Activated T-helper 1 cell treated with anti-CD3 and anti-CD28 coated beads, Interleukin-12 subunit alpha, Interleukin-12 subunit beta, Interleukin-2, Interleukin-4 antibody, amounts not matched to agents 30 ng/mL and 10 ng/mL and 1 ng/mL, durations not matched to agents 14 hours and 24 hours and 36 hours (primary cell): ENCODE data around the gene ERCC5. TPM values are rescaled to one million over a fixed set of nuclear protein-coding genes. Genes with fewer than 3 reads are reported as not detected.

Experiments used
- DNase-seq: peaks from one replicate; pipeline ENCODE4 v3.0.0; 2021; ENCODE audit warnings: low spot score
- H3K27ac Mint-ChIP-seq: one replicate; pipeline ENCODE4 v1.8.0; 2021; ENCODE audit warnings: mild to moderate bottlenecking, mixed read lengths
- H3K27me3 Mint-ChIP-seq: one replicate; pipeline ENCODE4 v1.8.0; 2022; ENCODE audit warnings: mild to moderate bottlenecking, moderate library complexity, mixed read lengths; ENCODE audit not compliant: insufficient read depth
- H3K36me3 Mint-ChIP-seq: one replicate; pipeline ENCODE4 v1.8.0; 2021; ENCODE audit warnings: low read depth, mixed read lengths
- H3K4me1 Mint-ChIP-seq: one replicate; pipeline ENCODE4 v1.8.0; 2021; ENCODE audit warnings: low read depth, mixed read lengths
- H3K4me3 Mint-ChIP-seq: one replicate; pipeline ENCODE4 v1.8.0; 2021; ENCODE audit warnings: mild to moderate bottlenecking, moderate library complexity, mixed read lengths
- H3K9me3 Mint-ChIP-seq: one replicate; pipeline ENCODE4 v1.8.0; 2021; ENCODE audit warnings: mixed read lengths
- intact Hi-C: fragments of 100-400 bp; cut with micrococcal nuclease; formaldehyde crosslinking; loops from one replicate; pipeline ENCODE4 v1.15.1; 2024
- total RNA-seq: library from RNA; stranded (reverse); gene quantifications from 2 replicates; pipeline ENCODE4 v1.2.3, GENCODE V29; 2022

The ERCC5 gene
- total RNA-seq, 1 donor from 2014 or later = 42.4 TPM

DNA sequence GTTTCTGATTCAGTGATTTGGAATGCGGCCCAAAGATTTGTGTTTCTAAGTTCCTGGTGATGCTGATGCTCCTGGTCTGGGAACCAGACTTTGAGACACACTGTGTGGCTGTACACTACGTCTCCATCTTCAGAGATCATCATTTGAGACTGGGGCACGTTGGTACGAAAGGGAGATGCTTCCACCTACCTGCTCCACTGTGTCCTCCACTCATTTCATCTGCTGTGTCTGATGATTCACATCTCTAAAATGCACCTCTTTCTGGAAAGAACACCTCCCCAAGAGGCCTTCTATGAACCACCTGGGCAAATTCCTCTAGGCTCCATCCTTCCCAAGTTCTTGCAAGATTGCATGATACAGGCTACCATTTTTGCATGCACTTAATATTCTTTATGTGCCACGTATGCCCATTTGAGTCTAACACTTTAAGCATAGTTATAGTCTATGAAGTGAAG is 58.6 kb downstream of the ERCC5 start:
- Mint-ChIP-seq H3K4me3 (no peak overlapping the region), H3K36me3 (no peaks in the 10 kb centered on the region), H3K27me3 (peaks cover 9% of the 10 kb centered on the region), H3K9me3 (no peaks in the 10 kb centered on the region), H3K4me1 (no peaks in the 10 kb centered on the region), H3K27ac (no peak overlapping the region)
- intact Hi-C loops = no loop called here
- no peak for DNase-seq

DNA sequence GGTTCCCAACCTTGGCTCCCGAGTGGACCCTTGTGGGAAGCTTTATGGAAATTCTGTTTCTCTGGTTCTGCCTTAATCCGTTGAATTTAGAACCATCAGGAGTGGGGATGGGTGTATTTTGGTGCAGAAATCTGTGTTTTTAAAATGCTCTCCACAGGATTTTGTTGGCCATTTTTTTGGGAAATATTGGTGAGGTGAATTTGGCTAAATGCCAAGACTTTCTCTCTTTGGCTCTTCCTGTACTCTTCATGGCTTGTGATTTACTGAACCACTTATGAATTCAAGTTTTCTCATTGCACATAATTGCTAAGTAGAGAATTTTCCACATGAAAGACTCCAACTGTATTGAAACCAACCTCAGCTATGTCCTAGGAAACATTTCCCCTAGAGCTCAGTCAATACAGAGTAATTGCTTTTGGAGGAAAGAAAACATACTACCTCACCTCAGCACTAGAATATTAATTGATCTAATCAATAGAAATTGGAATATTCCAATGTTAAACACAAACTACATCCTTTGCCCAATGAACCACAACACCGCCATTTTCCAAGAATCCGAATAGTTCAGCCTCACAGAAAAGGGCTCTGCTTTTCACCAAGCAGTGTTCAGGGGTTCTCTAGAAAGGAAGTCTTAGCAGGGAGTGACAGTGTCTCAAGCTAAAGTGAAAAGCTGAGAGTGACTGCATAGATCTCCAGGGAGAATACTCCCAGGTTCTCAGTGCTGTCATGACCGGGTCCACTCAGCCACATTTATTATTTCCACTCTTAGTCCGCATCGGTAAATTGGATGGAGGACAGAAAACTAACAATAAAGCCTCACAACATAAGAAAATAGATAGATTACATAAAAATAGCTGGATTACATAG is 60.3 kb downstream of the ERCC5 start:
- peaks cover 9% of the 10 kb centered on the region for H3K27me3 Mint-ChIP-seq
- no peaks in the 10 kb centered on the region for H3K36me3 Mint-ChIP-seq
- no peaks in the 10 kb centered on the region for H3K9me3 Mint-ChIP-seq
- H3K4me1 Mint-ChIP-seq = no peaks in the 10 kb centered on the region
- no peak overlapping the region for H3K27ac Mint-ChIP-seq
- intact Hi-C loops = no loop called here
- DNase-seq = no peak
- no peak overlapping the region for H3K4me3 Mint-ChIP-seq

DNA sequence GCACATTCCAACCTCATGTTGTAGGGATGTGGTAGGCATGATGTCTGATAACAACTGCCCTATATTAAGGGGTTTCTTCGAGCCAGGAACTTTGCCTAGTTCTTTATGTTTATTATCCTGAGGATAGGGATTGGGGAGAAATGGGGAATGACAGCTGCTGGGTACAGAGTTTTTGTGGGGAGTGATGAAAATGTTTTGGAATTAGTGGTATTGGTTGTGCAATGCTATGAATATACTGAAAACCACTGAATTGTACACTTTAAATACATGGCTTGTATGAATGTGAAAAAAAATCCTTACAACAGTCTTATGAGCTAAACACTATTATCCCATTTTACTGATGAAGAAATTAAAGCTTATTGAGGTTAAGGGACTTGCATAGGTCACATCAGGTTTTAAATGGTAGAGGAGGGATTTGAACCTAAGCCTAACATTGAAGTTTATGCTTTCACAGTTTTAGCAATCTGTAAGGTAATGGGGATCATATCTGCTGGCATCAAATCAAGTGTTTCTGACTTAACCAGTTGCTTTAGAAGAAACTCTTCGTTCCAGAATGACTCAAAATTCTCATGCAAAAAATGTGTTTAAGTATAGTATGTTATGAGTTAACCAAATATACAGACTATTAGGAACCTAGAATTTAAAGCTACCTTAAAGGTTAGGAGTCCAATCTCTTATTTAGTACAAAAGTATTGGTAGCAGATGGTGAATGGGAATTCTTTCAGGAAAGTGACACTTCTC is 61.4 kb downstream of the ERCC5 start:
- no peak for DNase-seq
- no peaks in the 10 kb centered on the region for H3K36me3 Mint-ChIP-seq
- no peak overlapping the region for H3K4me3 Mint-ChIP-seq
- no peaks in the 10 kb centered on the region for H3K4me1 Mint-ChIP-seq
- H3K9me3 Mint-ChIP-seq = no peaks in the 10 kb centered on the region
- intact Hi-C loops = no loop called here
- peaks cover 9% of the 10 kb centered on the region for H3K27me3 Mint-ChIP-seq
- H3K27ac Mint-ChIP-seq = no peak overlapping the region

DNA sequence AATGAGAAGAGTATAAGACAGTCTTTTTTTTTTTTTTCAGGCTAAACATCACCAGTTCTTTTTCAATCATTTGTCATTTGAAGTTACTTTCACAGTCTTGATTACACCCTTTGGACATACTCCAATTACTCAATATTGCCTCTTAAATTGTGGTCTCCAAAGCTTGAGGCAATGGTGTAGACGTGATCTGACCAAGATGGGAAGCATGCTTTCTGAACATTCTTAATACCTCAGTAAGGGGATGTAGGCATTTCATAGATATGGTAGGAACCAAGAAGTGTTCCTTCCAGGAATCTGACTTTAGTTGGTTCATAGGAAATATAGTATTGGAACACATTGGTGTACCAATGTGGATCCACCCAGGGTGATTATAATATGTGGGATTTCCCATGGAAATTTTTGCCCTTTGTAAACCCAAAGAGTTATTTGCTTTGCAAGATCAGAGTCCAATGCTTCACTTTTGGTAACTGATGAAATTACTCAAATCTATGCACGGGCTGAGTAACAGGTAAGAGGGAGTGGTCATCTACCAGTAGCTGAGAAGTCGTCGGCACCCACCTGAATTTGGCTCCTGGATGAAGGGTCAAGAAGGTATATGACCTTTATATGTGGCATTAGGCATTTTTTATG is 62.2 kb downstream of the ERCC5 start:
- intact Hi-C loops = no loop called here

DNA sequence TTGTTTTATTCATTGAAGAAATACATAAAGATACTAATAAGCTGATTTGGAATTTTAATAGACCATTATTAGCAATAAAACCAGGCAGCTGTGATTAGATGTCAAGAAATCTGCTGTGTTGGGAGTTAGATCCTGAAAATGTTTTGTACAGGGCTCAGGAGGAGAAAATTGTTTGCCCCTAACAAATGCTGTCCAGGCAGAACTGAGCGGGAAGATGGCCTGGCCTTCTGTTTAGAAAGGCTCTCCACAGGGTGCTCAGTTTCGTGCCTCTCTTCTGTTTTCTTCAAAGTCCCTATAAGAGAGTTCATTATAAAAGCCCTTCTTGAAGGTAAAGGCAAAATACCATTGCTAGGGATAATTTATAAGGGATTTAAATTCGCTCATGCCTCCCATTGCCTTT is 64.1 kb downstream of the ERCC5 start:
- H3K4me1 Mint-ChIP-seq = no peaks in the 10 kb centered on the region
- no peak for DNase-seq
- intact Hi-C loops = no loop called here
- H3K4me3 Mint-ChIP-seq = no peak overlapping the region
- H3K36me3 Mint-ChIP-seq = no peaks in the 10 kb centered on the region
- H3K27ac Mint-ChIP-seq = no peak overlapping the region
- H3K9me3 Mint-ChIP-seq = no peaks in the 10 kb centered on the region
- peaks cover 8% of the 10 kb centered on the region for H3K27me3 Mint-ChIP-seq

More for the DNA sequence above, 62.2 kb downstream of the ERCC5 start:
- peaks cover 8% of the 10 kb centered on the region for H3K27me3 Mint-ChIP-seq
- no peak for DNase-seq
- H3K36me3 Mint-ChIP-seq = no peaks in the 10 kb centered on the region
- no peak overlapping the region for H3K4me3 Mint-ChIP-seq
- no peaks in the 10 kb centered on the region for H3K9me3 Mint-ChIP-seq
- no peaks in the 10 kb centered on the region for H3K4me1 Mint-ChIP-seq
- H3K27ac Mint-ChIP-seq = no peak overlapping the region

DNA sequence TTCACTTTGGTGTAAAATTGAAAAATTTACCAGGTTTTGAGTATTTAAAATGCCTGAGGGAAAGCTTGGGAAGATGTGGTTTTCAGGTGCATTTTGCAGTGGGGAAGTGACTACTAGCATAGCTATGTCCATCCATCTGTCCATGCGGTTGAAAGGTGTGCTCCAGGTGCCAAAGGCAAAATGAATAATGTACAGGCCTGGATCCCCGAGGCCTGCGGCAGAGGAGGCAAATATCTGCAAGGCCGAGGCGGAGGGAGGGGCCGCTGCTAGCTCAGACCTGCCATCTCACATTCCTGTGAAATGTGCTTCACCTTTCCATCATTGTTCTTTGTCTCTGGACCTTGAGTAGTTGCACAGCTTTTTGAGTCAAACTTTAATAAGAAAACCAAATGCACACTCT is 65.5 kb downstream of the ERCC5 start:
- peaks cover 4% of the 10 kb centered on the region for H3K27me3 Mint-ChIP-seq
- no peak overlapping the region for H3K27ac Mint-ChIP-seq
- no peak overlapping the region for H3K4me3 Mint-ChIP-seq
- H3K4me1 Mint-ChIP-seq = no peaks in the 10 kb centered on the region
- H3K36me3 Mint-ChIP-seq = no peaks in the 10 kb centered on the region
- DNase-seq = no peak
- no peaks in the 10 kb centered on the region for H3K9me3 Mint-ChIP-seq
- intact Hi-C loops = no loop called here

DNA sequence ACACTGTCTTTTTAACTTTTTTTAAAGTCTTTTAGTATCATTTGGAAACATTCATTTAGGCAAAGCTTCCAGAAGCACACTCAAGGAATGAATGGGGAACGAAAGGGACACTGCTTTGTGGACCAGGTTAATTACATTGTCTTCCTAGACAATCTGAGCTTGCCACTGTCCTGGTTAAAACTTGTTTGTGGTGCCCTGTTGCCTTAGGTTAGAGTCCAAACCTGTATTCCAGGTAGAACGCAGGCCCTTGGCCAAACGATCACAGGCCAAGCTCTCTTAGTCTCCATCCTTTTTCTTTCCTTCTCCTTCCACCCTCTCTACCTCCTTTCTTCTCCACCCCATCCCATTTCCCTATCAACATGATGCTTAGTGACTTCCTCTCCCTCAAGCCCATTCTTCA is 66.8 kb downstream of the ERCC5 start:
- H3K9me3 Mint-ChIP-seq = no peaks in the 10 kb centered on the region
- DNase-seq = no peak
- H3K27me3 Mint-ChIP-seq = peaks cover 5% of the 10 kb centered on the region
- H3K27ac Mint-ChIP-seq = no peak overlapping the region
- no peaks in the 10 kb centered on the region for H3K36me3 Mint-ChIP-seq
- H3K4me3 Mint-ChIP-seq = no peak overlapping the region
- intact Hi-C loops = no loop called here
- H3K4me1 Mint-ChIP-seq = no peaks in the 10 kb centered on the region

DNA sequence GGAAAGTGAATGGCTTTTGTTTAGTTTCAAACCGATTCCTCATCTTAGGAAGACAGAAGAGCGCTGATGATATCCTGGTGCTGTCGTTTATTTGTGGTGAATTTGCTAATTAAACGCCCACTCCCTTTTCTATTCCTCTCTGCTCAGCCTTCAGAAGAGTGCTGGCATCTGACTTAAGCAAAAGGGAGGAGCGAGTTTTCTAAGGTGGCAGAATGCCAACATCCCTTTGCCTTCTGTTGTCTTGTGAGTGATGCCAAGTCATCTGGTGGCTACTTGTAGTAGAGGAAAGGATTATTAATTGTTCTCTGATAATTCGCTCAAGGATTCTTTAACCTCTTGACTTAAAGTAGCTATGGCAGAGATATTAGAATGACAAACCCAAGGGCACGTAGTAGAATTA is 68.1 kb downstream of the ERCC5 start:
- H3K27ac Mint-ChIP-seq = no peak overlapping the region
- intact Hi-C loops = no loop called here
- peaks cover 5% of the 10 kb centered on the region for H3K27me3 Mint-ChIP-seq
- DNase-seq = no peak
- H3K36me3 Mint-ChIP-seq = no peaks in the 10 kb centered on the region
- H3K4me3 Mint-ChIP-seq = no peak overlapping the region
- no peaks in the 10 kb centered on the region for H3K9me3 Mint-ChIP-seq
- H3K4me1 Mint-ChIP-seq = no peaks in the 10 kb centered on the region

DNA sequence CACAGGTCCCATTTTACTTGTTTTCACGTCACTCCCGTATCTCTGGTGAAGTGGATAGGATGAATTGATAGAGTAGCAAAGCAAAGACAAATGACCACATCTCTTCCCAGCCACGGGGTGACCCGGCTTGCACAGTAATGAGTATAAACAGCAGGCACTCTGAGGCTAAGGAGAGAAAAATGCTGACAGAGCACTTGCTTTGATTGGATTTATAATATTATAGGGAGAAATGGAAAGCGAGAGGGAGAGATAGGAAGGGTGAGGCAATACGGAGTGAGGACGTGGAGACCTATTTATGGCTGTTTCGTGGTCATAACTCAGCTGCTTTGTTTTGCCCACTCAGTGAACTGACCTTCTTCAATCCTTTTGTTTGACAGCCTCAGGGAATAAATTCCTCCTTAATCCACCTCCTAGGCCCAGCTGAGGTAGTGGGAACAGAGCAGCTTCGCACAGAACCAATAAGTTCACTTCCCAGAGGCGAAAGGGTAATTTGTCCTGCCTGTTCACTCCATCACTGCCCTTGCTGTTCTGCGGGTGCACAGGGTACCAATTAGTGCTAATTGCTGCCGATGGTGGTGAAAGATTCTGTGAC is 68.6 kb downstream of the ERCC5 start:
- H3K4me3 Mint-ChIP-seq = no peak overlapping the region
- peaks cover 5% of the 10 kb centered on the region for H3K27me3 Mint-ChIP-seq
- no peaks in the 10 kb centered on the region for H3K36me3 Mint-ChIP-seq
- intact Hi-C loops = no loop called here
- H3K9me3 Mint-ChIP-seq = no peaks in the 10 kb centered on the region
- H3K27ac Mint-ChIP-seq = no peak overlapping the region
- DNase-seq = no peak
- no peaks in the 10 kb centered on the region for H3K4me1 Mint-ChIP-seq

DNA sequence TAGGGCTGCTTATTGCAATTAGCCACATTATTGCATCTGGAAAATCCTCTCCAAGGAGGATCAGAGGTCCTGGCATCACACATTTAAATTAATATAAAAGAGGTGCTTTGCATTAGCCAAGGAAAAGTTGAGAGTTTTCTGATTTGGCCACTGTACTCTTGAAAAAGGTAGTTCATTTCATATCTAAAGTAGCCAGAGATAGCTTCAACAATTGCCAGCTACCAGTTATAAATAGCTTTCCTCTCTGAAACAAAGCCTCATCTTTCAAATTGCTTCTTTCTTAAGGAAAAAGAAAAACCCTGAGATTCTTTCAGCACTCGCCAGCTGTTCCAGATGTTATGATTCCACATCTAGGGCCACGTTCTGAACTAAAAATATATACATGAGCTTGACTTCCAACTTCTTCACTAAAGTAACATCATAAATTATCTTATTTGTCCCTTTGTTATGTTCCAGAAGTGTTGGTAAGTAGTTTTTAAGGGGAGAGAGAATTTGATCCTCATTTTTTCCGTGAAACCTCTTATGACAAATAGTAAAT is 69.6 kb downstream of the ERCC5 start:
- no peaks in the 10 kb centered on the region for H3K9me3 Mint-ChIP-seq

DNA sequence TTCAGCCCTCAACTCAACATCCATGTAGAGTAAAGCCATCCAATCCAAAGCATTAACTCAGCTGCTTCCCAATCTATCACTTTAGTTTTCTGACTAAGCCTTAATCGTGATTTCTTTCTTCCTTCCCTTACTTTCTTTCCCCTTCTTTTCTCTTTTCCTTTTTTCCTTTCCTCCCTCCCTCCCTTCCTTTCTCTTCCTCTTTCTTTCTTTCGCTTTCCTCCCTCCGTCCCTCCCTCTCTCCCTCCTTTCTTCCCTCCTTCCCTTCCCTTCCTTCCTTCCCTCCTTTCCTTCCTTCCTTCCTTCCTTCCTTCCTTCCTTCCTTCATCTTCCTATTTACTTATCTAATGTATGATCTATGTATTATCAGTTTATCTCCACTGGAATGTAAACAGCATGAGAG is 71.2 kb downstream of the ERCC5 start:
- Mint-ChIP-seq H3K9me3 (no peaks in the 10 kb centered on the region), H3K27ac (no peak overlapping the region), H3K4me3 (no peak overlapping the region), H3K4me1 (no peaks in the 10 kb centered on the region), H3K36me3 (no peaks in the 10 kb centered on the region), H3K27me3 (peaks cover 9% of the 10 kb centered on the region)
- no peak for DNase-seq
- intact Hi-C loops = no loop called here

More for the DNA sequence above, 69.6 kb downstream of the ERCC5 start:
- no peaks in the 10 kb centered on the region for H3K4me1 Mint-ChIP-seq
- H3K27ac Mint-ChIP-seq = no peak overlapping the region
- intact Hi-C loops = no loop called here
- no peaks in the 10 kb centered on the region for H3K36me3 Mint-ChIP-seq
- no peak for DNase-seq
- H3K27me3 Mint-ChIP-seq = peaks cover 5% of the 10 kb centered on the region
- no peak overlapping the region for H3K4me3 Mint-ChIP-seq

DNA sequence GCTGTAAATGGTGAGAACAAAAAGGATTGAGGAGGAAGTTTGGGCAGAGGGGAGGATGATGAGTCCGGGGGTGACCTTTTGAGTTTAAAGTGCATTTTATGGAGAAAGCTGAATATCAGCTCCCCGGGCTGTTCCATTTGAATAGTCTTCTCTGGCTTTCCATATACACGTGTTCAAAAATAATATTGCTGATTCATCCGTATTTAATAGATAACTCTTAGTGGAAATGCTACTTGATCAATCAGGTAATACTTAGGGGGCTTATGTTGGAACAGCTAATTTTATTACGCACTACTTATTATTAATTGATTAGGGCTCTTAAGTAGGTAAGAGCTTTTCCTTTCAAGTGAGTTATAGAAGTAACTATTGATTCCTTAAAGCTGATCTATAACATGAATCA is 76.4 kb downstream of the ERCC5 start:
- Mint-ChIP-seq H3K4me3 (no peak overlapping the region), H3K36me3 (no peaks in the 10 kb centered on the region), H3K4me1 (no peaks in the 10 kb centered on the region), H3K27me3 (peaks cover 7% of the 10 kb centered on the region), H3K9me3 (peaks cover 4% of the 10 kb centered on the region), H3K27ac (no peak overlapping the region)
- DNase-seq = no peak
- intact Hi-C loops = no loop called here
